GM19468 (cell line): ENCODE data around the gene MAPKAPK2.
"Not testable (repeated sequence)": the region's sequence is repeated elsewhere in the genome, so short reads cannot be mapped to it uniquely, and the experiment has no call there.

Experiments used
- ATAC-seq: cut with Tn5 transposase; IDR thresholded peaks from one replicate; pipeline ENCODE4 v1.9.1; 2021; ENCODE audit warnings: mild to moderate bottlenecking, moderate library complexity, moderate number of reproducible peaks; ENCODE audit not compliant: unreplicated experiment; ENCODE audit errors: extremely low read depth

Gene MAPKAPK2

GRCh38 chr1:206768472-206769303 lies 84.0 kb downstream of the MAPKAPK2 start:
- ATAC-seq, result no peak

- ATAC-seq, result peak; percentile 51
Measured at GRCh38 chr1:206769304-206769731, 84.6 kb downstream of the MAPKAPK2 start.

GRCh38 chr1:206770531-206771337 lies 86.0 kb downstream of the MAPKAPK2 start, which contains the start of gene IL19:
IL19 (plus strand) TSS chr1:206770773; CDS start chr1:206836663, 65,890 bp downstream.
- no peak for ATAC-seq

- ATAC-seq, result no peak
Measured at GRCh38 chr1:206771338-206771692, 86.6 kb downstream of the MAPKAPK2 start.

- ATAC-seq, result no peak
Measured at GRCh38 chr1:206772243-206772937, 87.7 kb downstream of the MAPKAPK2 start, which contains the start of gene IL10. IL10 (minus strand) TSS chr1:206772494; CDS start chr1:206772435, 59 bp downstream.

- ATAC-seq, result no peak
Measured at GRCh38 chr1:206774093-206774492, 89.4 kb downstream of the MAPKAPK2 start.

- ATAC-seq, result no peak
Measured at GRCh38 chr1:206776229-206776628, 91.5 kb downstream of the MAPKAPK2 start.

- ATAC-seq, result no peak
Measured at GRCh38 chr1:206778031-206778430, 93.3 kb downstream of the MAPKAPK2 start.

GRCh38 chr1:206778911-206779310 lies 94.2 kb downstream of the MAPKAPK2 start:
- not testable (repeated sequence) for ATAC-seq

GRCh38 chr1:206779638-206780037 lies 94.9 kb downstream of the MAPKAPK2 start:
- ATAC-seq, result no peak

- peak; percentile 63 for ATAC-seq
Measured at GRCh38 chr1:206782448-206782847, 97.7 kb downstream of the MAPKAPK2 start.

GRCh38 chr1:206783506-206783905 lies 98.8 kb downstream of the MAPKAPK2 start:
- no peak for ATAC-seq
